ENCODE data around the gene WBP1L.

The WBP1L gene

DNA sequence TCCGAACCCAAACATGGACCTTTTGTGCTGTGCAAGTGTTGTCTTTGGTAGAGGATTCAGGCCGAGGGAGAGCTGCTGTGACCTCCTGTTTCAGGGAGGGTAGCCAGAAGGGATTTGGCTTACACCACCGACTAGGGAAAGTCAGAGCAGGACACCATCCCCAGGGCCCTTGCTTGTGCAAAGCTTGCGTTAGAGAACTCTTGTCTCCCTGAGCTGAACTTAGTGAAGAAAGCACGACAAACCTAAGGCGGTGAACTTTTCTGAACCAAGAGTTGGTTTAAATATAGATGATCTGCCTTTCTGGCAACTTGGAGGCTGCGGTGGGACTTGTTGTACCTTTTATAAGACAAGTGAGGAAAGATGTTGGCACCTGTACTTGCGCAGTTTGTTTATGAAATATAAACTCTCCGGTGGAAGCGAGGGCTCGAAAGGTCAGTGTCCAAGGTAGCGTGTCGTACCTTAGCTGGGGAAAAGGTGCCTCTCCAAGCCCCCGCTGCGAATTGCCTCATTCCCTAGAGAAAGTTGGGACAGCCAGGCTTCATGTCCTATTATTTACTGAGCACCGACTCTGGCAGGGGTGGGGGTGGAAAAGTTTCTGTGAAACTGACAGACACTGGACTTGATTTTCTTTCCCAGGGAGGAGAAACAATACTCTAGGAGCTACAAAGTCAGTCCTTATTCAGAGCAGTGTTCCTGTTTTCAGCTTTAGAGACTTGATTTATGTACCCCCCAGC is 31.6 kb downstream of the WBP1L start:
- no peak for TF ChIP-seq GATA1 (IDR thresholded peaks at IDR 0.05; ENCODE audit: low read depth, low read length)
- no peak for TF ChIP-seq POLR2A (IDR thresholded peaks at IDR 0.05; ENCODE audit: low read length)
- no peak for DNase-seq

- no peak for TF ChIP-seq GATA1 (IDR thresholded peaks at IDR 0.05; ENCODE audit: low read depth, low read length)
- peak; percentile 85 for TF ChIP-seq POLR2A (IDR thresholded peaks at IDR 0.05; ENCODE audit: low read length)
- DNase-seq, result peak; percentile 60 to 66
These were observed 32.4 kb downstream of the WBP1L start for GRCh38 chr10:102775935-102776669.

DNA sequence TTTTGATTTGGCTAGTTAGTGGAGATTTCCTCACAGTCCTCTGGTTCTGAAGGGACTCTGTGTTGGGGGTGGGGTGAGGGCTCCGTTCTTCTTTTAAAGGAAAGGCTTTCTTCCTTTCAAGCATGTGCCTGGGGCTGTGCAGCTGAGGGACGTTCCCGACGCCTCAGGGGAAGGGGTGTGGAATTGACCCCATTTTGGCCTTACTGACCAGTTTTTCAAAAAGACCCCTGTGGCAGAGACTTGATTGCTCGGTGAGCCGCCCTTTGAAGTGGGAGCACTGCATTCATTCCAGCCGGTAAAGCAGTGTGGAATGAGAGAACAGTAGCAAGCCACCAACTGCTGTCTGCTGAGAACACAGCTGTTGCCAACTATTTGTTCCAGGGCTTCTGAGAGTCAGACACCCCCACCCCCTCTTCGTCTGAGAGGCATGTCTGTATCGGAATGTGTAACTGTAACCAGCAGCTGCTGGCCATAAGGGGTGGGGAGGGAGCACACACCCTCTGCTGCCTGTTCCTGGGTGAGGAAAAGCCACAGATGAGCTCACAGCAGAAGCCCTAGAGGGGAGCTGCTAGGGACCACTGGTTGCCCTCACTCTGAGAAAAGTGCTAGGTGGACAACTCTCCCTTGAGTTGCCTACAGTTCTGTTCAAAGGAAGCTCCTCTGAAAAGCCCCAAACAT is 33.2 kb downstream of the WBP1L start:
- peak; percentile 69 to 83 for DNase-seq
- TF ChIP-seq POLR2A (IDR thresholded peaks at IDR 0.05; ENCODE audit: low read length) (peak; percentile 63), GATA1 (IDR thresholded peaks at IDR 0.05; ENCODE audit: low read depth, low read length) (no peak)

- no peak for DNase-seq
- no peak for TF ChIP-seq GATA1 (IDR thresholded peaks at IDR 0.05; ENCODE audit: low read depth, low read length)
These were observed 34.1 kb downstream of the WBP1L start for GRCh38 chr10:102777711-102778453.

DNA sequence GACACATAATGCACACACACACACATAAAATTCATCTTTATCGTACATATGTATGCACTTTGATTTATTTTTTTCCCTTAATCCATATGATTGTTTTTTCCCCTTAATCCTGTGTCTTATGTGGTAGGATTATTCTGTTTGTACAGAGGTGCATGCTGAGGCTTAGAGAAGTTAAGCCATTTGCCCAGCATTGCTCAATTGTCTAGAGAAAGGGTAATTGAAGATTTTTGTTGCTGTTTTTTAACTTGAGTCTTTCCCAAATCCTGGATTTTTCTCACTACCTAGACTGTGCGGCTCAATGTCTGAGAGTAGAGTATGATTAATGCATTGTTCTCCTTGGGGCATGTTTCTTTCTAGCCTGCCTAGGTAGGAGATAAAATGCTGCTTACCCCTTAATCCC is 35.0 kb downstream of the WBP1L start:
- DNase-seq, result no peak
- TF ChIP-seq POLR2A (IDR thresholded peaks at IDR 0.05; ENCODE audit: low read length), result no peak
- no peak for TF ChIP-seq GATA1 (IDR thresholded peaks at IDR 0.05; ENCODE audit: low read depth, low read length)

- DNase-seq, result peak; percentile 15 to 43
- no peak for TF ChIP-seq GATA1 (IDR thresholded peaks at IDR 0.05; ENCODE audit: low read depth, low read length)
These were observed 36.2 kb downstream of the WBP1L start for GRCh38 chr10:102779680-102780526.

GRCh38 chr10:102780527-102780808 is 36.7 kb downstream of the WBP1L start:
- DNase-seq, result no peak
- no peak for TF ChIP-seq POLR2A (IDR thresholded peaks at IDR 0.05; ENCODE audit: low read length)
- no peak for TF ChIP-seq GATA1 (IDR thresholded peaks at IDR 0.05; ENCODE audit: low read depth, low read length)

DNA sequence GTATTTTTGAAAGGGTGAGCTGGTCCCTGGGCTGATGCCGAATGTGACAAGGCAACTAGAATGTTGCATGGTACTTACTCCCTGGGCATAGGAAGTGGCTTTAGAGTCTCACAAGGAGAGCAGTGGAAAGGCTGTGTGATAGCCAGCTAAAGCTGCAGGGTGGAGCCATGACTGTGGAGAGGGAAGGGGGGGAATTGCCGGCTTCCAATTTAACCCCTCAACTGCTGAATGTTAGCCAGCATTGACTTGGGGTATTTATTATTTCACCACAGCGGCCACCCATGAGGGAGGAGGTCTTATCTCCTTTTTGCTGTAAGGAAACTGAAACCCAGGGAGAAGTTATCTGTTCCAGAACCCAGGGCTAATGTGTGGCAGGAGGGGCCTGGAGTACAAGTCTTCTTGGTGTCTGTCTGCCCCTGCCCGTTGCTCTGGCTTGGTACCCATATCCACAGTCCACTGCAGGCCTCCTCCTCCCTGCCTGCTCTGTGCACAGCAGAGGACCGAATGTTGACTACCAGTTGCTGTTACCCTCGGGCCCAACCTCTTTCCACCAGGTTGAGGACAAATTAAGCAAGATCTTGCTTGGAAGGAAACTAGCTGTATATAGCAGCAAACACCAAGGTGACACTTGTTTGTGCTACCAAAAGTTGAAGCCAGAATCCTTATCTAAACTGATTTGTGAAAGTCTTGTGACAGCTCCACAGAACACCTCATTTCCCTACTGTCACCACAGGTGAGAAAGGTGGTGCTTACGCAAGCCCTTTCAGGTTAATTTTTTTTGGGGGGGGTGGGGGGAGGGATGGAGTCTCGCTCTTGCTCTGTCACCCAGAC is 37.6 kb downstream of the WBP1L start:
- DNase-seq, result peak; percentile 80 to 86
- TF ChIP-seq POLR2A (IDR thresholded peaks at IDR 0.05; ENCODE audit: low read length) (no peak), GATA1 (IDR thresholded peaks at IDR 0.05; ENCODE audit: low read depth, low read length) (no peak)

DNA sequence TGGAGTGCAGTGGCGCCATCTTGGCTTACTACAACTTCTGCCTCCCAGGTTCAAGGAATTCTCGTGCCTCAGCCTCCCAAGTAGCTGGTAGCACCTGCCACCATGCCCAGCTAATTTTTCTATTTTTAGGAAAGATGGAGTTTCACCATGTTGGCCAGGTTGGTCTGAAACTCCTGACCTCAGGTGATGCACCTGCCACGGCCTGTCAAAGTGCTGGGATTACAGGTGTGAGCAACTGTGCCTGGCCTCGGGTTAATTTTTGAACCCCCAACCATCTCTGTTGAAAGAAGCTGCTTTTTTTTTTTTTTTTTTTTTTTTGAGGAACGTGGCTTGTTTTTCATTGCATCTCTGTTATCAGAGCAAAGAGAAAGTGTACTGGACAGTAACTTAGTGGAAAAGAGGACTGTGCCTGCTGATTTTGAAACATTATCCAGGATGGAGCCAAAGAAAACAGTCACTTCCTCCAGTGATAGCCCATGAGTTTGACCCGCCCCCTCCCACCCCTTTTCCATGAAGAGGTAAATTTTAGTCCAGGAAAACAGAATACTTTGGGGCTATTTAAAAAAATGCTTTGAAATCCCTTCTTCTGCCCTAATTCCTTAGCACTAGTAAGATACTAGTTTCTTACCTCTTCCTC is 38.3 kb downstream of the WBP1L start:
- no peak for DNase-seq

DNA sequence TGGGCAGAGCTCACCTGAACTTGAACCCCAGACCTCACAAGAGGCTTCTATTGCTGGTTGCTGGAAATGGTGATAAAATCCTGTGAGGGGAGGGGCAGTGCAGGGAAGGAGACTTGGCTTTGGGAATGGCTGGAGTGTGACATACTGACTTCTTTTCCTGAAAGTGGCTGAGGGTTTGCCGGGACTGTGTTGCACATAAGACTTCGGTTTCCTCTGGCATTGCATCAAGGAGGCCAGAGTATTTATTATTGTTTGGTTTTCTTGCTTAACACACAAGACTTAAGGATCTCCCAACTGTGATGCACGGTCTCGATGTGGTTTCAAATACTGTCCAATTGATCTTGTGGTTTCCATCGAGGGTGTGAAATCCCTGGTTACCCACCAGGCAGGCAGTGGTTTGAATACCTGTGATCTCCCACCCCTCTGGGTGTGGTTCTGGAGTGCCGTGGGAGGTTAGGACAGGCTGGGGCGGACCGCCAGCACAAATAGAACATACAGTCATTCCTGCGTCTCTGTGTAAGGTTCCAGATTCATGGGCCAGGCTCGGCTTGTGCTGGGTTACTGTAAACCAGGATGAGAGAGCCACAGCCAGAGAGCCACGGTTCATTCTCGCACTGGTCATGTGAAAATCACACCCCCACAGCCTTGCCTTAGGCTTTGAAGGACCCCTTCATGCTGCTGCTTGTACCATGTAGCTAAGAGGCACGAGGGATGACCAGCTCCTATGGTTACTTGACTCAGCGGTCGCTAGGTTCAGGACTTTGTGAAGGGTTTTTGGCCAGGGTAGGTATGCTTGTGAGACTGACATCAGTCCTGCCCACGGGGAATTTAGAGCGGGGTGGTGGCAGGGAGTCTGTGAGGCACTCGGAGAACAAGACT is 39.2 kb downstream of the WBP1L start:
- no peak for DNase-seq
- TF ChIP-seq GATA1 (IDR thresholded peaks at IDR 0.05; ENCODE audit: low read depth, low read length), result no peak
- no peak for TF ChIP-seq POLR2A (IDR thresholded peaks at IDR 0.05; ENCODE audit: low read length)

More for the DNA sequence above, 38.3 kb downstream of the WBP1L start:
- no peak for TF ChIP-seq POLR2A (IDR thresholded peaks at IDR 0.05; ENCODE audit: low read length)
- no peak for TF ChIP-seq GATA1 (IDR thresholded peaks at IDR 0.05; ENCODE audit: low read depth, low read length)

DNA sequence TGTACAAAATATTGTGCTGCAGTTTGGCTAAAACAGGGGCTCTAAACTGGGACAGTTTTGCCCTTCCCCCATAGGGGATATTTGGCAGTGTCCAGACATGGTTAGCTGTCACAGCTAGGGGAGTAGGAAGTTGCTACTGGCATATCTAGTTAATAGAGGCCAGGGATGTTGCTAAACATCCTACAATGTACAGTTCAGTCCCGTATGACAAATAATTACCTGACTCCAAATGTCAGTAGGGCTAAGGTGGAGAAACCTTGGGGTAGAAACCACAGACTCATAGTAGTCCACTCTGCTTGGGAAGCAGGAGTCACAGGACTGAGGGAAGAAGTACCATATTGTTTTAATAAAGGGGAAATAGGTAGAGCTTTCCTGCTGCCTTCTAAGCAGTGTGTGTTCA is 39.8 kb downstream of the WBP1L start:
- DNase-seq, result no peak
- no peak for TF ChIP-seq POLR2A (IDR thresholded peaks at IDR 0.05; ENCODE audit: low read length)
- TF ChIP-seq GATA1 (IDR thresholded peaks at IDR 0.05; ENCODE audit: low read depth, low read length), result no peak

Data from erythroblast (primary cell).